HepG2 (cell line): ENCODE data around the gene S100A9. TPM values are rescaled to one million over a fixed set of nuclear protein-coding genes. Genes with fewer than 3 reads are reported as not detected.

Experiments used
- ATAC-seq: fragments of 200-7000 bp; cut with Tn5 transposase; 3 replicates; pipeline ENCODE4 v1.9.1; 2020; ENCODE audit warnings: mild to moderate bottlenecking, moderate library complexity
- BruUV-seq: library from RNA; stranded (reverse); fragments of 400-500 nt; replicated peaks from 2 replicates; lab custom pipeline; 2021; lab: Mats Ljungman, UMichigan
- CTCF ChIA-PET: fragments of 300-600 bp; formaldehyde crosslinking; extraction: SDS; loops from one replicate; lab custom pipeline; 2021; ENCODE audit warnings: low total read pairs, inconsistent platforms, low intra/inter-chr PET ratio; lab: Yijun Ruan, JAX
- POLR2A ChIA-PET: fragments of 350-600 bp; sonication (Branson Sonifier 250); formaldehyde crosslinking; loops from one replicate; lab custom pipeline; 2020; ENCODE audit warnings: antibody characterized with exemption, inconsistent platforms; lab: Yijun Ruan, JAX
- DNase-seq: peaks from one replicate; pipeline ENCODE4 v3.0.0-alpha.2; 2015; ENCODE audit warnings: low spot score
- FAIRE-seq: peaks from 3 replicates; lab custom pipeline; 2011; peaks lifted over from hg19 to GRCh38; lab: Jason Lieb, UNC
- H2AFZ ChIP-seq: one replicate; pipeline ENCODE4 v1.6.1; 2011; ENCODE audit warnings: low read length, inconsistent platforms
- H3K27ac ChIP-seq: fragments of 300-600 bp; 3 replicates; pipeline ENCODE4 v1.8.0; 2011; ENCODE audit warnings: mixed run types, mild to moderate bottlenecking, mixed read lengths, low read length, inconsistent platforms; ENCODE audit not compliant: insufficient read depth; ENCODE audit errors: extremely low read length
- H3K27me3 ChIP-seq, 2 experiments: fragments of 200-600 bp in 1 of 2; 2 replicates in 1 of 2; 3 replicates in 1 of 2; pipeline versions ENCODE4 v1.6.0 to v1.8.0; 2011; ENCODE audit warnings: low read length in 2 of 2, mild to moderate bottlenecking in 2 of 2, moderate library complexity in 2 of 2, inconsistent platforms in 1 of 2; ENCODE audit not compliant: insufficient read depth in 2 of 2, control insufficient read depth in 1 of 2
- H3K36me3 ChIP-seq, 2 experiments: fragments of 200-600 bp in 1 of 2; replicated peaks in 1 of 2; 2 replicates in 1 of 2; 3 replicates in 1 of 2; pipeline versions ENCODE4 v1.5.1 to v1.8.0; 2011; ENCODE audit warnings: low read length in 2 of 2, inconsistent platforms in 1 of 2; ENCODE audit not compliant: insufficient read depth in 2 of 2, control insufficient read depth in 1 of 2
- H3K4me1 ChIP-seq: 2 replicates; pipeline ENCODE4 v1.5.1; 2012; ENCODE audit warnings: low read length, inconsistent platforms; ENCODE audit not compliant: insufficient read depth
- H3K4me2 ChIP-seq: 2 replicates; pipeline ENCODE4 v1.6.0; 2011; ENCODE audit warnings: low read depth, low read length, inconsistent platforms
- H3K4me3 ChIP-seq, 3 experiments: fragments of 200-600 bp in 1 of 3; sonication (generic), shearing (Covaris generic) in 1 of 3; replicated peaks in 1 of 3; 2 replicates each; pipeline ENCODE4 v1.5.1; 2011 to 2016; ENCODE audit warnings: low read length in 3 of 3, inconsistent platforms in 2 of 3, low read depth in 2 of 3, mild to moderate bottlenecking in 2 of 3, control low read depth in 1 of 3, mixed read lengths in 1 of 3; ENCODE audit not compliant: insufficient read depth in 1 of 3
- H3K79me2 ChIP-seq: one replicate; pipeline ENCODE4 v1.6.1; 2011; ENCODE audit warnings: low read length, inconsistent platforms; ENCODE audit not compliant: insufficient read depth
- H3K9ac ChIP-seq: 2 replicates; pipeline ENCODE4 v1.6.0; 2011; ENCODE audit warnings: mild to moderate bottlenecking, low read depth, low read length, inconsistent platforms; ENCODE audit not compliant: insufficient read depth
- H3K9me3 ChIP-seq: 2 replicates; pipeline ENCODE4 v1.5.1; 2012; ENCODE audit warnings: mild to moderate bottlenecking, low read length
- H4K20me1 ChIP-seq: 2 replicates; pipeline ENCODE4 v1.6.0; 2011; ENCODE audit warnings: inconsistent platforms, mild to moderate bottlenecking, low read length, moderate library complexity; ENCODE audit not compliant: insufficient read depth
- ATF6 ChIP-seq: sonication (generic); formaldehyde crosslinking; conservative IDR thresholded peaks from 2 replicates; pipeline ENCODE4 v1.4.0; 2020; ENCODE audit warnings: missing genetic modification reagents
- ATF7 ChIP-seq, 2 experiments: fragments of 450-650 bp in 1 of 2; sonication (generic) in 1 of 2; formaldehyde crosslinking in 1 of 2; IDR thresholded peaks; 2 replicates each; pipeline versions ENCODE4 v1.4.0 to v1.6.1; 2016 to 2020; ENCODE audit warnings: antibody characterized with exemption in 1 of 2, mild to moderate bottlenecking in 1 of 2, missing genetic modification reagents in 1 of 2
- BRCA1 ChIP-seq: sonication (generic); formaldehyde crosslinking; IDR thresholded peaks from 2 replicates; pipeline ENCODE4 v1.4.0; 2020; ENCODE audit warnings: missing genetic modification reagents
- HMGA1 ChIP-seq: sonication (generic); formaldehyde crosslinking; conservative IDR thresholded peaks from 2 replicates; pipeline ENCODE4 v1.4.0; 2020; ENCODE audit warnings: missing genetic modification reagents
- SALL1 ChIP-seq: sonication (generic); formaldehyde crosslinking; IDR thresholded peaks from 2 replicates; pipeline ENCODE4 v1.8.0; 2022; ENCODE audit warnings: mild to moderate bottlenecking, missing genetic modification reagents
- SMARCE1 ChIP-seq: fragments of 450-650 bp; IDR thresholded peaks from 2 replicates; pipeline ENCODE4 v1.6.1; 2017; ENCODE audit warnings: borderline replicate concordance
- SP2 ChIP-seq: sonication (generic); formaldehyde crosslinking; IDR thresholded peaks from 2 replicates; pipeline ENCODE4 v1.5.1; 2020; ENCODE audit warnings: mild to moderate bottlenecking, missing genetic modification reagents
- ZNF124 ChIP-seq: sonication (generic); formaldehyde crosslinking; IDR thresholded peaks from 2 replicates; pipeline ENCODE4 v1.4.0; 2020; ENCODE audit warnings: missing genetic modification reagents
- ZNF660 ChIP-seq: sonication (generic); formaldehyde crosslinking; IDR thresholded peaks from 2 replicates; pipeline ENCODE4 v1.5.1; 2020; ENCODE audit warnings: mild to moderate bottlenecking, low read depth, missing genetic modification reagents, borderline replicate concordance
- WGBS: methylation state at CpG from one replicate; pipeline ENCODE4 v1.1.6; 2017; ENCODE audit warnings: low lambda C conversion rate; 5-methylcytosine and 5-hydroxymethylcytosine counted together
- in situ Hi-C: cut with HindIII; loops from 2 replicates; pipeline ENCODE4 v1.10.0; 2017; ENCODE audit warnings: low pct_unique_long_range_greater_than_20kb; ENCODE audit not compliant: extremely low pct_ligation_motif_present
- intact Hi-C: fragments of 100-400 bp; cut with micrococcal nuclease; formaldehyde crosslinking; loops from one replicate; pipeline ENCODE4 v1.10.0; 2022; ENCODE audit not compliant: unreplicated experiment
- polyA plus RNA-seq, 8 experiments: library from polyadenylated mRNA; depleted of rRNA in 3 of 8; stranded (reverse) in 7 of 8; unstranded in 1 of 8; fragments of >200 nt; fragmentation: Illumina TruSeq in 4 of 8; extraction: Trizol in 4 of 8; gene quantifications; 2 replicates each; pipeline versions ENCODE4 v1.2.1 to v1.2.3, GENCODE V29; 2011 to 2016; ENCODE audit warnings: low read depth in 4 of 8, missing spikeins in 1 of 8, mixed read lengths in 1 of 8; ENCODE audit not compliant: insufficient read depth in 1 of 8
- total RNA-seq, 5 experiments: library from RNA; depleted of rRNA; stranded (reverse); fragments of >200 nt; fragmentation: Illumina TruSeq; extraction: Trizol; gene quantifications; 2 replicates each; pipeline ENCODE4 v1.2.3, GENCODE V29; 2016; ENCODE audit warnings: low read depth in 1 of 5

The S100A9 gene
- total and polyA plus RNA-seq, 2 of the 13 experiments (the other 11 are each of a cell fraction or from before 2014, with no cell fraction given), result 0.31 to 0.69 TPM

- Histone ChIP-seq H3K9ac (no peak overlapping the region), H3K36me3 (no peaks in the 10 kb centered on the region), H3K4me2 (no peak overlapping the region), H3K27me3 (peaks cover 0 to 18% of the 10 kb centered on the region in 2 experiments; a peak in 4 of 5 replicates), H3K79me2 (no peaks in the 10 kb centered on the region), H3K9me3 (no peaks in the 10 kb centered on the region), H3K4me1 (no peaks in the 10 kb centered on the region), H3K27ac (no peak overlapping the region), H2AFZ (no peak overlapping the region), H4K20me1 (no peaks in the 10 kb centered on the region), H3K4me3 (no peak overlapping the region)
- FAIRE-seq, result no peak
- ChIA-PET CTCF (no interaction called here), POLR2A (no interaction called here)
- BruUV-seq, result no TSS peak
- 1% methylated on average over 2 of the region's 3 CpGs for WGBS
- ATAC-seq, result no peak
- TF ChIP-seq ZNF124 (CRISPR knock-in tag) (no peak), ZNF660 (CRISPR knock-in tag) (no peak), HMGA1 (CRISPR knock-in tag) (no peak), ATF7 (IDR thresholded peaks at IDR 0.05) (no peak), ATF7 (CRISPR knock-in tag; IDR thresholded peaks at IDR 0.05) (no peak), BRCA1 (CRISPR knock-in tag) (no peak), ATF6 (CRISPR knock-in tag) (no peak), SMARCE1 (no peak), SP2 (no peak), SALL1 (no peak)
- no peak for DNase-seq
- intact Hi-C loops (loop anchor here (10.0 kb wide), 2 partner anchors 57 to 997 kb away; no protein-coding TSS in a partner anchor), in situ Hi-C loops (no loop called here)
These were observed 34.6 kb downstream of the S100A9 start for GRCh38 chr1:153392258-153392657.
